Heart left ventricle (tissue), 16 donors: ENCODE measurements around the gene NTSR2. TPM values are rescaled to one million over a fixed set of nuclear protein-coding genes. Genes with fewer than 3 reads are reported as not detected.

ENCODE experiments used
- ATAC-seq, 4 donors: fragments of 200-7000 bp; cut with Tn5 transposase; one replicate each; pipeline ENCODE4 v1.9.1; 2020 to 2022; ENCODE audit warnings: moderate library complexity in 4 of 4, mild to moderate bottlenecking in 3 of 4, moderate number of reproducible peaks in 1 of 4
- DNase-seq, 5 donors: peaks; one replicate each; pipeline ENCODE4 v3.0.0-alpha.2; 2020
- H3K27ac ChIP-seq, 12 donors: fragments of 200-600 bp; sonication (generic) in 4 of 12; one replicate each; pipeline versions ENCODE4 v1.5.0 to v1.8.0; 2016 to 2022; ENCODE audit warnings: mild to moderate bottlenecking in 2 of 12
- H3K27me3 ChIP-seq, 9 donors: fragments of 200-600 bp; sonication (generic) in 2 of 9; one replicate each; pipeline versions ENCODE4 v1.5.1 to v1.8.0; 2016 to 2022; ENCODE audit warnings: mild to moderate bottlenecking in 3 of 9
- H3K36me3 ChIP-seq, 9 donors: fragments of 200-600 bp; sonication (generic) in 2 of 9; one replicate each; pipeline versions ENCODE4 v1.5.0 to v1.8.0; 2018 to 2022; ENCODE audit warnings: mild to moderate bottlenecking in 2 of 9
- H3K4me1 ChIP-seq, 12 donors: fragments of 200-600 bp; sonication (generic) in 4 of 12; one replicate each; pipeline versions ENCODE4 v1.5.0 to v1.8.0; 2016 to 2022; ENCODE audit warnings: mild to moderate bottlenecking in 3 of 12
- H3K4me3 ChIP-seq, 12 donors: fragments of 200-600 bp; sonication (generic) in 4 of 12; one replicate each; pipeline versions ENCODE4 v1.5.0 to v1.8.0; 2017 to 2022; ENCODE audit warnings: mild to moderate bottlenecking in 9 of 12, moderate library complexity in 4 of 12
- H3K9me3 ChIP-seq, 12 donors: fragments of 200-600 bp; sonication (generic) in 4 of 12; one replicate each; pipeline versions ENCODE4 v1.5.0 to v1.8.0; 2016 to 2022; ENCODE audit warnings: mild to moderate bottlenecking in 1 of 12
- POLR2A ChIP-seq, 2 donors: fragments of 450-650 bp; IDR thresholded peaks; one replicate each; pipeline ENCODE4 v1.6.1; 2017; ENCODE audit warnings: antibody characterized with exemption in 2 of 2, mild to moderate bottlenecking in 2 of 2, moderate library complexity in 2 of 2
- WGBS, 4 donors: extraction: QIAGEN DNeasy Blood & Tissue Kit in 2 of 4; methylation state at CpG; one replicate each; pipeline versions ENCODE4 v1.1.5 to v1.1.7; 2013 to 2018; 5-methylcytosine and 5-hydroxymethylcytosine counted together
- intact Hi-C, 10 donors: fragments of 100-400 bp; cut with DNase I; formaldehyde crosslinking; loops; one replicate each; pipeline versions ENCODE4 v1.11.1 to v1.14.2; 2022
- polyA plus RNA-seq, 2 donors: library from polyadenylated mRNA; stranded (reverse); fragments of 200-250 nt; gene quantifications; one replicate each; pipeline ENCODE4 v1.2.3, GENCODE V29; 2013
- total RNA-seq, 9 donors: library from RNA; depleted of rRNA in 2 of 9; stranded (reverse); fragments of >200 nt in 2 of 9; fragmentation: NEBNext Ultra II Directional in 3 of 9; extraction: Animal tissue kit (Norgen Biotek cat#: 25700) in 3 of 9; gene quantifications; one replicate each; pipeline versions ENCODE4 v1.1.0 to v1.2.4, GENCODE V29; 2016 to 2023
- TF ChIP-seq, protein P1 (sequence below), 12 donors: fragments of 200-600 bp; sonication (generic) in 4 of 12; IDR thresholded peaks; one replicate each; pipeline versions ENCODE4 v1.5.0 to v1.8.0; 2018 to 2022; ENCODE audit warnings: antibody characterized with exemption in 12 of 12, mild to moderate bottlenecking in 5 of 12
- donor health status: ischemic (EF 13 %, LVEDD 7.1; RV severe dilation, severe dysfunction).
- donor health status: healthy with polysubstance abuse.
- donor health status: DM: no; HTN: yes; CAD: no.
- donor health status: DM: no; HTN: no; CAD: no.
- donor health status: ischemic (EF 25% LVEDD 6.9; RV normal size, moderate dysfunction).
- donor health status: ischemic (EF 25% LVEDD 5.7; RV mildly dilated, moderate dysfunction).
- donor health status: healthy.
- donor health status: DM: yes; HTN: yes; CAD: no.
- donor health status: ischemic (EF 35%, LVEDD 5.7; RV mildly dilated, moderate dysfunction).
- donor health status: nonischemic (EF 11% LVEDD 7.7; RV severe dilation, severe dysfunction).
- donor health status: DM: yes; HTN: yes; CAD: no.
- donor health status: PGD.
- donor health status: ischemic (EF 29% LVEDD 5.4; RV normal size, mild dysfunction).
- donor health status: nonischemic (EF 23%, LVEDD 6.1; RV moderate dilation, normal function).

The NTSR2 gene
- total and polyA plus RNA-seq, 11 donors = 0.04 to 0.16 TPM; not detected in 9

DNA sequence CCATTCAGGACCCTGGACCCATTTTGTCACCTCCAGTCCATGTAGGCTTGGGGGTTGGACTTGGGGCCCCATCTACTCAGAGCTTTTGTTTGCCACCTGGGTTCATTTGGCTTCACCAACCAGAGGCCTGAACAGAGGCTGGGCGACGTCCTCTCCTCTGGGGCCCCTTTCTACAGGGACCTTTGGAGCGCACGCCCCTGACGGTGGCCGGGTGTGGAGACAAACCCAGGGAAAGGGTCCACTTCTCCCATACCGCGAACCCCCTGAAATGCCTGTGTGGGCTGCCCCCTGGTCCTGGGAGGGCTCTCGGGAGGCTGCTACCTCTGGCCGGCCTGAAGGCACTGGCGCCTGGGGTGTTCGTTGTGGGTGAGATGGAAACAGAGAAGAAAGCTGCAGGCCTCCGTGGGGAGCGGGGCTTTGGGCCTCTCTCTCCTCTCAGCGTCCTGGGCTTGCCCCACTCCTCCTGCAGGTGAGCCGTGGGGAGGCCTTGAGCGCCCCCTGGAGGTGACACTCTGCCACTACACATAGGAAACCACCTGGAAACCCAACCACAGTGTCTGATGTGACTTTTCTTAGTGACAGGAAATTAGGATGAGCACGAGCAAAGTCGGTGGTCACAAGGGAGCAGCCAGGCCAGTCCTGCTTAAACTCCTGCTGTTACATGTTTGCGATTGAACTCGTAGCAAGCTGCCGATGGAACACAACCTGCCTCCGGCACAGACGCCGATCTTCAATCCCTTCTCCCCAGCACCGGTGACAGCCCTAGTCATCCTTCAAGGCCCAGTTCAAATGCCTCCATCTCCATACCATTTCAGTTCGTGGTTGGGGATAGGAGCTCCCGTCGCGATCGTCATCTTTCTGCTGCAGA is 12.0 kb upstream of the NTSR2 start:
- H3K4me3 ChIP-seq = no peak overlapping the region
- intact Hi-C loops = loop anchor here in 3 of 10 donors (10.0 kb wide), 1 partner anchor 207 kb away; no protein-coding TSS in a partner anchor
- peak in 1 of 5 donors; percentile 44 for DNase-seq
- no peaks in the 10 kb centered on the region for H3K9me3 ChIP-seq
- TF ChIP-seq POLR2A (IDR thresholded peaks at IDR 0.05) = no peak
- TF ChIP-seq, protein P1, sequence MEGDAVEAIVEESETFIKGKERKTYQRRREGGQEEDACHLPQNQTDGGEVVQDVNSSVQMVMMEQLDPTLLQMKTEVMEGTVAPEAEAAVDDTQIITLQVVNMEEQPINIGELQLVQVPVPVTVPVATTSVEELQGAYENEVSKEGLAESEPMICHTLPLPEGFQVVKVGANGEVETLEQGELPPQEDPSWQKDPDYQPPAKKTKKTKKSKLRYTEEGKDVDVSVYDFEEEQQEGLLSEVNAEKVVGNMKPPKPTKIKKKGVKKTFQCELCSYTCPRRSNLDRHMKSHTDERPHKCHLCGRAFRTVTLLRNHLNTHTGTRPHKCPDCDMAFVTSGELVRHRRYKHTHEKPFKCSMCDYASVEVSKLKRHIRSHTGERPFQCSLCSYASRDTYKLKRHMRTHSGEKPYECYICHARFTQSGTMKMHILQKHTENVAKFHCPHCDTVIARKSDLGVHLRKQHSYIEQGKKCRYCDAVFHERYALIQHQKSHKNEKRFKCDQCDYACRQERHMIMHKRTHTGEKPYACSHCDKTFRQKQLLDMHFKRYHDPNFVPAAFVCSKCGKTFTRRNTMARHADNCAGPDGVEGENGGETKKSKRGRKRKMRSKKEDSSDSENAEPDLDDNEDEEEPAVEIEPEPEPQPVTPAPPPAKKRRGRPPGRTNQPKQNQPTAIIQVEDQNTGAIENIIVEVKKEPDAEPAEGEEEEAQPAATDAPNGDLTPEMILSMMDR (IDR thresholded peaks at IDR 0.05) = peak; percentile 55 to 77 (median 69)
- peaks cover 0 to 27% (median 0%) of the 10 kb centered on the region in 9 donors for H3K27me3 ChIP-seq
- H3K4me1 ChIP-seq = peaks cover 0 to 8% (median 0%) of the 10 kb centered on the region in 12 donors
- ATAC-seq = peak in 3 of 4 donors; percentile 9 to 30 (median 24)
- 61 to 65% (median 65%) methylated on average over 30 to 31 of the region's 31 CpGs for WGBS, 4 donors
- no peaks in the 10 kb centered on the region for H3K36me3 ChIP-seq
- H3K27ac ChIP-seq = no peak overlapping the region

DNA sequence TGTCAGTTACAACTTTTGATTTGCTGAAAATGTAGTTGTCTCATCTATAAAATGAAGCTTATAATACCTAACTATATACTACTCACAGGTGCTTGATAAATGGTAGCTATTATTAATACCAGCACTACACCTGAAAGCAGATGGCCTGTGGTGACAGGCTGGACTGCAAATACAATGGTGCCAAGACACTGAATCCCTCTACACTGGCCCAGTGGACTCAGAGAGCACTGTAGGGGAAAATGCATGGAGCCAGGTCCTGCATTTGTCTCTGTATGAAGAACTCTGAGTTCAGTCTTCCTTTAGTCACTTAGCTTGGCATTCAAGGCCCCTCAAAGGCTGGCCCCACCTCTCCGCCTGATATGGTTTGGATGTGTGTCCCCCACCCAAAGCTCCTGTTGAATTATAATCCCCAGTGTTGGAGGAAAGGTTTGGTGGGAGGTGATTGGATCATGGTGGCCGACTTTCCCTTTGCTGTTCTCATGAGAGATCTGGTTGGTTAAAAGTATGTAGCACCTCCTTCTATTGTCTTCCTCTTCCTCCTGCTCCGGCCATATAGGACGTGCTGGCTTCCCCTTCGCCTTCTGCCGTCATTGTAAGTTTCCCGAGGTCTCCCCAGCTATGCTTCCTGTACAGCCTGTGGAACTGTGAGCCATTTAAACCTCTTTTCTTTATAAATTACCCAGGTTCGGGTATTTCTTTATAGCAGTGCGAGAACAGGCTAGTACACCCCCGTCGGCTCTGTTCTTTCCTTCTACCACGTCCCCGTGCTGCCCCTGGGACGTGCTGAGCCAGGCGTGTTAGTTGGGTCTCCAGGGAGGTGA is 11.1 kb upstream of the NTSR2 start:
- WGBS, 4 donors = 74 to 86% (median 79%) methylated on average over 15 of the region's 15 CpGs
- intact Hi-C loops = loop anchor here in 3 of 10 donors (10.0 kb wide), 1 partner anchor 206 kb away; no protein-coding TSS in a partner anchor
- Histone ChIP-seq H3K27me3 (peaks cover 0 to 33% (median 3%) of the 10 kb centered on the region in 9 donors), H3K4me1 (peaks cover 0 to 8% (median 0%) of the 10 kb centered on the region in 12 donors), H3K9me3 (no peaks in the 10 kb centered on the region), H3K27ac (no peak overlapping the region), H3K4me3 (no peak overlapping the region), H3K36me3 (no peaks in the 10 kb centered on the region)
- DNase-seq = peak in 1 of 5 donors; percentile 12
- no peak for ATAC-seq
- TF ChIP-seq, protein P1 (IDR thresholded peaks at IDR 0.05) = no peak
- no peak for TF ChIP-seq POLR2A (IDR thresholded peaks at IDR 0.05)

DNA sequence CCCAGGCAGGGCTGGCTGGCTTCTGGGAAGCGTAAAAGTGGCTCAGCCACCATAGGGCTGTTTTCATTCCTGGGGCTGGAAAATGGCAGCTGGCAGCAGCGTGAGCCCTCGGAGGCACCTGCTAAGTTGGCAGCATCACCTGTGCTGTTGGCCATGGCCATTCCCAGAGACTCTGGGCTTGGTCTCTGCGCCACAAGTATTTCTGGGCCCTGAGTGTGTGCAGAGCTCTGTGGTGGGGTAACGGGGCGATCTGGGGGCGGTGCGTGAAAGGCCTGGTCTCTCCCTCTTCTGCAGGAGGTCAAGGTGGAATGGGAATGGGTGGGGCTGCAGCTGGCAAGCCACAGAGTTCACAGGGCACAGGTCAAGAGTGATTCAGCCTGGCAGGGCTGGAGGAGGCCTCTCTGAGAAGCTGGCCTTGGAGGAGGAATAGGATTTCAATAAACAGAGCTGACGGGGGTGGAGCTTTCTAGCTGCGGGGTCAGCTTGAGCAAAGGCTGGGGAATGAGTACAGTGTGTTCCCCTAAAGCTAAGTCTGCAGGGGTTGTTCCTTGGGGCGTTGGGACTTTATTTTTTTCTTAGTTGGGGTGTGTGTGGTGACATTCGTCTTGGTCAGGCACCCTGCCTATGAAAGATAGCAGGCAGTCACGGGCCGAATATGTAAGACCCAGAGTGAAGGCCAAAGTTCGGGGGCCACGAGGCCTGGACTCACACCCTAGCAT is 10.3 kb upstream of the NTSR2 start:
- peaks cover 0 to 8% (median 0%) of the 10 kb centered on the region in 12 donors for H3K4me1 ChIP-seq
- 87 to 91% (median 89%) methylated on average over 15 to 16 of the region's 16 CpGs for WGBS, 4 donors
- intact Hi-C loops = loop anchor here in 3 of 10 donors (10.0 kb wide), 1 partner anchor 206 kb away; no protein-coding TSS in a partner anchor
- no peak overlapping the region for H3K27ac ChIP-seq
- DNase-seq (peak in 1 of 5 donors; percentile 30), ATAC-seq (no peak)
- no peaks in the 10 kb centered on the region for H3K36me3 ChIP-seq
- no peak for TF ChIP-seq POLR2A (IDR thresholded peaks at IDR 0.05)
- TF ChIP-seq, protein P1 (IDR thresholded peaks at IDR 0.05) = no peak
- peaks cover 0 to 33% (median 3%) of the 10 kb centered on the region in 9 donors for H3K27me3 ChIP-seq
- H3K9me3 ChIP-seq = no peaks in the 10 kb centered on the region
- H3K4me3 ChIP-seq = no peak overlapping the region
